ENCODE results near the gene CACNA1I. TPM values are rescaled to one million over a fixed set of nuclear protein-coding genes. Genes with fewer than 3 reads are reported as not detected.

CACNA1I gene
- total and polyA plus RNA-seq, 2 of the 8 experiments (the other 6 are each of a cell fraction or from before 2014, with no cell fraction given) = 0.77 to 1.2 TPM

DNA sequence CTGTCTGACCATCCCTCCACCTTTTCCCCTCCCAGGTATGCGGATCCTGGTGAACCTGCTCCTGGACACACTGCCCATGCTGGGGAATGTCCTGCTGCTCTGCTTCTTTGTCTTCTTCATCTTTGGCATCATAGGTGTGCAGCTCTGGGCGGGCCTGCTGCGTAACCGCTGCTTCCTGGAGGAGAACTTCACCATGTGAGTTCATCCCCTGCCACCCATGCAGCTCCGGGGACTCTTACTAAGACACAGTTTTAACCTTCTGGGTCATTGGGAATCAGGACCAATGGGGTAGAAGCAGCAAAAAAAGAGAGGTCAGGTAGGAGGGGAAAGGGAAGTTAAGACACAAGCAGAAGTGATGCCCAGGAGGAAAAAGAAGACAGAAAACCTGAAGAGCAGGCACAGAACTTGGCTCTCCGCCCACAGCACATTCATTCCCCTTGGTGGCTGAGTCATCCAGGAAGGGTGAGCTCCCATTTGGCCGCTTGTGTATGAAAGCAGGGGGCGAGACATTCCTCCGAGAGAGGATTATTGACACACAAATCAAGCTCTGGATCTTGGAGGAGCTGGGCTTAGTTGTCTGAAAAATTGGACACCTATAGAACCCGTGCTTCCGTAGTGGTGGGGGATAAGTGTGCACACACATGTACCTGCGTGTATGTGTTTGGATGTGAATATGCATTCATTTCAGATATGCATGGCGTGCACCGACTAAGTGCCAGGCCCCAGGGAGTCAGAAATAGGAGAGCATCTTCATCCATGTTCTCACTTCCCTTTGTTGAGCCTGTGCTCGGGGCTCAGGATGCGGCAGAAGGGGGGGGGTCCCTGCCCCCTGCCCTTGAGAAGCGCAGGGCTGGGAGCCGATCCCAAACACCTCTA lies 64.2 kb downstream of the CACNA1I start:
- H2BK120ac ChIP-seq (replicated peaks; ENCODE audit: low read depth, low read length) = no peak overlapping the region
- no peaks in the 10 kb centered on the region for H3K27me3 ChIP-seq (replicated peaks in 1 of 4; ENCODE audit: control insufficient read depth in 3 of 4, extremely low read depth in 1 of 4, insufficient read depth in 3 of 4, low read length in 3 of 4)
- H3K27ac ChIP-seq (ENCODE audit: low read depth, low read length) = no peak overlapping the region
- POLR2A ChIA-PET (ENCODE audit: partially characterized antibody) = interaction anchor here (0.9 to 1.7 kb wide), 3 partner anchors 9 to 11 kb away, joined by 3 to 6 read pairs (median 5); no protein-coding TSS in a partner anchor
- DNase-seq (ENCODE audit: low read depth in 1 of 2, low spot score in 2 of 2) (no peak), FAIRE-seq (no peak)
- H2AK5ac ChIP-seq (ENCODE audit: low read depth, low read length) = no peak overlapping the region
- no peaks in the 10 kb centered on the region for H3K79me2 ChIP-seq (ENCODE audit: control insufficient read depth in 1 of 2, insufficient read depth in 2 of 2, low read length in 2 of 2)
- peak overlapping the region; percentile 49 for H2BK5ac ChIP-seq (ENCODE audit: low read depth, low read length)
- H4K8ac ChIP-seq (ENCODE audit: extremely low read depth, insufficient read depth, low read length) = no peak overlapping the region
- peaks cover 0 to 3% of the 10 kb centered on the region in 2 experiments; a peak in 1 of 4 replicates for H3K9me3 ChIP-seq (ENCODE audit: insufficient read depth in 2 of 2, low read depth in 1 of 2, low read length in 1 of 2)
- H2AFZ ChIP-seq (ENCODE audit: low read length) = no peak overlapping the region
- H3K18ac ChIP-seq (ENCODE audit: extremely low read depth, low read length) = peak overlapping the region; percentile 32; the same call in 1 of the 2 replicates
- H2BK15ac ChIP-seq (ENCODE audit: low read length) = peak overlapping the region; percentile 50; the same call in 1 of the 2 replicates
- H3K4me3 ChIP-seq (ENCODE audit: extremely low read depth in 1 of 4, insufficient read depth in 2 of 4, low read depth in 3 of 4, low read length in 4 of 4) = no peak overlapping the region
- no peak overlapping the region for H3K4me2 ChIP-seq (ENCODE audit: insufficient read depth in 1 of 2, low read depth in 2 of 2, low read length in 2 of 2)
- no peak overlapping the region for H4K5ac ChIP-seq (ENCODE audit: insufficient read length, low read depth, low read length)
- no peak overlapping the region for H3K14ac ChIP-seq (ENCODE audit: insufficient read length)
- H3K23ac ChIP-seq (ENCODE audit: insufficient read length) = no peak overlapping the region
- H4K91ac ChIP-seq (replicated peaks; ENCODE audit: insufficient read length, low read length) = peak overlapping the region; percentile 9
- H3K56ac ChIP-seq (replicated peaks; ENCODE audit: insufficient read length, low read depth, low read length) = no peak overlapping the region
- 0 out of 2 replicates have a peak overlapping the region, but pooled peaks have one; percentile 27 for H2BK20ac ChIP-seq (ENCODE audit: low read length)
- H3K9ac ChIP-seq (replicated peaks in 1 of 4; ENCODE audit: extremely low read depth in 1 of 4, low read depth in 3 of 4, low read length in 3 of 4) = no peak overlapping the region
- H2BK12ac ChIP-seq (ENCODE audit: low read depth, low read length) = 0 out of 2 replicates have a peak overlapping the region, but pooled peaks have one; percentile 7
- CTCF ChIA-PET (ENCODE audit: partially characterized antibody) = interaction anchor here (0.6 to 2.0 kb wide), 7 partner anchors 9 to 976 kb away, joined by 3 to 7 read pairs (median 3); no protein-coding TSS in a partner anchor
- 89% methylated on average over 18 of the region's 18 CpGs; no CpG with 5 or more reads in 1 of the 2 experiments for WGBS, 2 experiments (ENCODE audit: extremely low coverage in 1 of 2, insufficient coverage in 1 of 2, insufficient read length in 1 of 2, insufficient replicate concordance in 2 of 2, low coverage in 1 of 2, low lambda C conversion rate in 2 of 2, missing lambda C conversion rate in 1 of 2)
- H3K36me3 ChIP-seq (ENCODE audit: control insufficient read depth in 2 of 4, insufficient read depth in 4 of 4, low read length in 3 of 4) = no peaks in the 10 kb centered on the region
- H3K23me2 ChIP-seq (ENCODE audit: low read depth, low read length) = no peaks in the 10 kb centered on the region; the same call in 1 of the 2 replicates
- H3K4ac ChIP-seq (replicated peaks; ENCODE audit: insufficient read length, low read depth, low read length) = no peak overlapping the region
- H3K4me1 ChIP-seq (replicated peaks in 1 of 4; ENCODE audit: control insufficient read depth in 3 of 4, insufficient read depth in 4 of 4, low read length in 3 of 4) = peaks cover 0 to 12% (median 3%) of the 10 kb centered on the region in 4 experiments; a peak in 5 of 7 replicates
- H4K20me1 ChIP-seq (replicated peaks in 1 of 2; ENCODE audit: control insufficient read depth in 1 of 2, insufficient read depth in 2 of 2, low read length in 2 of 2) = no peaks in the 10 kb centered on the region
- no peaks in the 10 kb centered on the region for H3K79me1 ChIP-seq (ENCODE audit: low read depth, low read length)
- TF ChIP-seq SP4 (IDR thresholded peaks at IDR 0.05; ENCODE audit: low read length) (no peak), CHD2 (IDR thresholded peaks at IDR 0.05; ENCODE audit: low read length) (no peak), FOSL1 (IDR thresholded peaks at IDR 0.05; ENCODE audit: insufficient read depth, low read depth, low read length) (no peak), ASH2L (IDR thresholded peaks at IDR 0.05; ENCODE audit: low read length) (no peak), GABPA (IDR thresholded peaks at IDR 0.05; ENCODE audit: borderline replicate concordance, insufficient read depth, low read length) (no peak), POU5F1 (IDR thresholded peaks at IDR 0.05; ENCODE audit: low read depth, low read length) (no peak), EZH2 (IDR thresholded peaks at IDR 0.05; ENCODE audit: low read depth, low read length, severe bottlenecking) (no peak), MAX (IDR thresholded peaks at IDR 0.05) (no peak), POLR2AphosphoS5 (IDR thresholded peaks at IDR 0.05; ENCODE audit: low read depth, low read length) (no peak), SP1 (IDR thresholded peaks at IDR 0.05; ENCODE audit: low read depth, low read length) (no peak), EGR1 (IDR thresholded peaks at IDR 0.05; ENCODE audit: borderline replicate concordance, low read depth, low read length) (no peak), SUZ12 (IDR thresholded peaks at IDR 0.05; ENCODE audit: low read length) (no peak)
